ENCODE results near the gene TESK1. TPM values are rescaled to one million over a fixed set of nuclear protein-coding genes. Genes with fewer than 3 reads are reported as not detected.

TESK1 gene
- total RNA-seq, 3 donors from 2014 or later, result 26.5 to 50.4 (median 33.8) TPM

DNA sequence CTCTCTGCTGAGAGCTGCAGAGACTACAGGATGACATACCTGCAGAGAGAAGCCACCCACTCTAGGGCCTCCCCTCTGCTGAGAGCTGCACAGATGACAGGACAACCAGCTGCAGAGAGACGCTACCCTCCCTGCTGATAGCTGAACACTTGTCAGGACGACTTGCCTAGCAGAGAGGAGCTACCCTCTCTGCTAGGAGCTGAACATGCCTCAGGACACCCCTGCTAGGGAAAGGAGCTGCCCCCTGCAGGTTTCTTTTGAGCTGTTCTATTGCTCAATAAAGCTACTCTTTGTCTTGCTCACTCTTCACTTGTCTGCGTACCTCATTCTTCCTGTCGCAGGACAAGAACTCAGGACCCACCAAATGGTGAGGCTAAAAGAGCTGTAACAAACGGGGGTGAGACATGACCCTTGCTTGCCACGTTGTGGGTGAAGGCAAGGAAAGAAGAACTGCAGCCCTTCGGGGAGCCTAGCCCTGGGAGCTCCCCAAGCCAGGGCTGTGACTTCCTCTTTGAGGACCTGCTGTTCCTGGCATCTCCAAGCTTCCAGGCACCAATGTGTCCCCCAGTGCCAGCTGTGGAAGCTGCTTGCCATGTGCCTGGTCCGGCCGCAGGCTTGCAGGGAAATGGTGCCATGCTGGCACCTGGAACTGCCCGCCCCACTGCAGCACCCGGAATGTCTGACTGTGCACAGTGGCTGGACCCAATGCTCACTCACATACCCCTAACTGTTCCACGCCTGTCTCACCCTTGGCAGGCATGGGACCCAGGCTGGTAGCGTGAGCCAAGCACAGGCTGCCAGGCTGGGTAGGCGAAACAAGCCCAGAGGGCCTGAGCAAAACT lies 5.1 kb upstream of the TESK1 start:
- Histone ChIP-seq H3K36me3 (no peaks in the 10 kb centered on the region), H3K4me3 (no peak overlapping the region), H3K27ac (no peak overlapping the region), H3K4me1 (no peaks in the 10 kb centered on the region), H3K9me3 (no peaks in the 10 kb centered on the region), H3K27me3 (no peaks in the 10 kb centered on the region)
- no peak for TF ChIP-seq POLR2AphosphoS5 (IDR thresholded peaks at IDR 0.05)
- no peak for TF ChIP-seq POLR2A (IDR thresholded peaks at IDR 0.05)
- TF ChIP-seq, protein P1, sequence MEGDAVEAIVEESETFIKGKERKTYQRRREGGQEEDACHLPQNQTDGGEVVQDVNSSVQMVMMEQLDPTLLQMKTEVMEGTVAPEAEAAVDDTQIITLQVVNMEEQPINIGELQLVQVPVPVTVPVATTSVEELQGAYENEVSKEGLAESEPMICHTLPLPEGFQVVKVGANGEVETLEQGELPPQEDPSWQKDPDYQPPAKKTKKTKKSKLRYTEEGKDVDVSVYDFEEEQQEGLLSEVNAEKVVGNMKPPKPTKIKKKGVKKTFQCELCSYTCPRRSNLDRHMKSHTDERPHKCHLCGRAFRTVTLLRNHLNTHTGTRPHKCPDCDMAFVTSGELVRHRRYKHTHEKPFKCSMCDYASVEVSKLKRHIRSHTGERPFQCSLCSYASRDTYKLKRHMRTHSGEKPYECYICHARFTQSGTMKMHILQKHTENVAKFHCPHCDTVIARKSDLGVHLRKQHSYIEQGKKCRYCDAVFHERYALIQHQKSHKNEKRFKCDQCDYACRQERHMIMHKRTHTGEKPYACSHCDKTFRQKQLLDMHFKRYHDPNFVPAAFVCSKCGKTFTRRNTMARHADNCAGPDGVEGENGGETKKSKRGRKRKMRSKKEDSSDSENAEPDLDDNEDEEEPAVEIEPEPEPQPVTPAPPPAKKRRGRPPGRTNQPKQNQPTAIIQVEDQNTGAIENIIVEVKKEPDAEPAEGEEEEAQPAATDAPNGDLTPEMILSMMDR (IDR thresholded peaks at IDR 0.05), result no peak
- no peak for DNase-seq (ENCODE audit: low spot score in 2 of 2)
- intact Hi-C loops (cut with DNase I; ENCODE audit: low total_unique reads), result no loop called here

DNA sequence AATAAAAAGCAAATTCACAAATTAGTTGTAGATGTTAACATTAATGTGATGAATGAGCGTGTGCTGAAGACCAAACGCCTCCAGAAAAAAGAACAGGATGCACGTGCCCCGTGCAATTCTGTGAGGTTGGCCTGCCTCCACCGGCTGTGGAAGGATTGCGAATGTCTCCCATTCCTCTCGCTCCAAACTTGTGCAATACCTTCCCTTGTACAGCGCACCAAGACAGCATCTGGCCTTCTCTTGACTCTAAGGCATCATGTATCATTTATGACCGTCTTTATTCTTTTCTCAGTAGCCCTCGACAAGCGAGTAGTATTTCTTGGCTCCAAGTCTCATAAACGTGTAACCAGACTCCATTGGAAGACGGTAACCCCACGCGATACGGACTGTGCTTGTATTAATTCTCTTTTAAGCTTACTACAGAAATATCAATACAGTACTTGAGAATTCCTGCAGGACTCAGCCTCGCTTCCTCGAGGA lies 1.5 kb upstream of the TESK1 start:
- Histone ChIP-seq H3K27me3 (no peaks in the 10 kb centered on the region), H3K36me3 (no peaks in the 10 kb centered on the region), H3K4me1 (peaks cover 5 to 10% of the 10 kb centered on the region in 2 donors), H3K27ac (peak overlapping the region; percentile 87 to 91), H3K9me3 (no peaks in the 10 kb centered on the region), H3K4me3 (peak overlapping the region; percentile 65 to 83 (median 77))
- intact Hi-C loops (cut with DNase I; ENCODE audit: low total_unique reads), result no loop called here
- TF ChIP-seq, protein P1 (IDR thresholded peaks at IDR 0.05), result no peak
- TF ChIP-seq POLR2A (IDR thresholded peaks at IDR 0.05) (no peak), POLR2AphosphoS5 (IDR thresholded peaks at IDR 0.05) (peak in 2 of 3 donors; percentile 71 to 86)
- DNase-seq (ENCODE audit: low spot score in 2 of 2), result peak in 1 of 2 donors; percentile 67

DNA sequence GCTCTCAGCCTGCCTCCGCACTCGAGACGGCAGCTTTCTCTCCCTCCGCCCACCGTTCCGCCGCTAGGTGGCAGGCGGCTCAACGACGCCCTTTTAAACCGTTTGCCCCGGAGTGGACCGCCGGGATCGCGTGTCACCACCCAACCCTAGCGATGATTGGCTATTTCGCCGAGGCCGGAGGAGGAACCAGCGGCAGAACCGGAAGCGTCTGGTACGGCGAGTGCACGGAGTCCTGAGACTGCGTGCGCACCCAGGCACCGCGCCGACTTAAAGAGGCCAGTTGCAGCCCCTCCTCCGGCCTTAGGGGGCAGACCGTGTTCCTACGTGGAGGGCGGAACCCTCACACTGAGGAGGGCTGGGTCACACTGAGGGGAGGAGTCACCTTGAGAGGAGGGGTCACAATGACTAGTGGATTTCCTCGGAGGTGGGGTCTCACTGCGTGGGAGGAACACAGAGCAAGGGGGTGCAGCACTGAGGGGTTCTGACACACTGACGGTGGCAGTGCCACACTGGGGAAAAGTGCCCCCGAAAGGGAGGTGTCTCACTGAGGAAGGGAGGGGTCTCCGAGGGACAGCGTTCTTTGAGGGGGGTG lies 980 bp upstream of the TESK1 start:
- Histone ChIP-seq H3K36me3 (peaks cover 5% of the 10 kb centered on the region), H3K4me3 (peak overlapping the region; percentile 65 to 83 (median 77)), H3K9me3 (no peaks in the 10 kb centered on the region), H3K27ac (peak overlapping the region; percentile 87 to 91), H3K27me3 (no peaks in the 10 kb centered on the region), H3K4me1 (peaks cover 5 to 10% of the 10 kb centered on the region in 2 donors)
- peak; percentile 99 to 100 for DNase-seq (ENCODE audit: low spot score in 2 of 2)
- TF ChIP-seq POLR2A (IDR thresholded peaks at IDR 0.05), result peak; percentile 11
- peak; percentile 52 to 88 (median 86) for TF ChIP-seq POLR2AphosphoS5 (IDR thresholded peaks at IDR 0.05)
- TF ChIP-seq, protein P1 (IDR thresholded peaks at IDR 0.05), result peak; percentile 97 to 99 (median 97)
- intact Hi-C loops (cut with DNase I; ENCODE audit: low total_unique reads), result no loop called here

DNA sequence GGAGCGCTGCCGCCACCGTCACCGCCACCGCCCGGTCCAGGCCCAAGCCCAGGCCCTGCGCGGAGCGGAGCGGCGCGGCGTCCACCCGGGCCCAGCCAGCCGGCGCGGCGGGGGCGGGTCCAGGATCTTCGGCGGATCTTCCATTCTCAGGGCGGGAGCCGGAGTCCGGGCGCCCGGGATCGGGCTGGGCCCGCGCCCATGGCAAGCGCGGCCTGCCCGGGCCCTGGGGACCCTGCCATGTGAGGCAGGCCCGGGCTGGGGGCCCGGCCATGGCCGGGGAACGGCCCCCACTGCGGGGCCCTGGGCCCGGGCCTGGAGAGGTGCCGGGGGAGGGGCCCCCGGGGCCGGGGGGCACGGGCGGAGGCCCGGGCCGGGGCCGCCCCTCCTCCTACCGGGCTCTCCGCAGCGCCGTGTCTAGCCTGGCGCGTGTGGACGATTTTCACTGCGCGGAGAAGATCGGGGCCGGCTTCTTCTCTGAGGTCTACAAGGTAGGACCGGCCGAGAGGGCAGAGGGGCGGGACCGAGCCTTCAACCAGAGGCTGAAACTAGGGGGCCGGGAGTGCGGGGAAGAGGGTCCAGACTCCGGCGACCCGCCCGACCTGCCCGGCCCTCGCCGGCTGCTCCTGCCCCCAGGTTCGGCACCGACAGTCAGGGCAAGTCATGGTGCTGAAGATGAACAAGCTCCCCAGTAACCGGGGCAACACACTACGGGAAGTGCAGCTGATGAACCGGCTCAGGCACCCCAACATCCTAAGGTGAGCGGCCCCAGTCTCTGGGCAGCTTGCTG lies 482 bp downstream of the TESK1 start:
- intact Hi-C loops (cut with DNase I; ENCODE audit: low total_unique reads), result loop anchor here (5.0 kb wide), 1 partner anchor 47 kb away; the partner anchor contains the start of gene SIT1
- H3K9me3 ChIP-seq, result no peaks in the 10 kb centered on the region
- TF ChIP-seq POLR2AphosphoS5 (IDR thresholded peaks at IDR 0.05) (no peak), POLR2A (IDR thresholded peaks at IDR 0.05) (no peak)
- TF ChIP-seq, protein P1 (IDR thresholded peaks at IDR 0.05), result no peak
- peak in 1 of 2 donors; percentile 27 for DNase-seq (ENCODE audit: low spot score in 2 of 2)
- no peaks in the 10 kb centered on the region for H3K27me3 ChIP-seq
- H3K4me3 ChIP-seq, result peak overlapping the region; percentile 65 to 83 (median 77)
- peak overlapping the region; percentile 87 to 91 for H3K27ac ChIP-seq
- H3K4me1 ChIP-seq, result peaks cover 5 to 10% of the 10 kb centered on the region in 2 donors
- peaks cover 9% of the 10 kb centered on the region for H3K36me3 ChIP-seq

Data from breast epithelium (tissue), 4 donors.